Frontal cortex (tissue), 4 donors: ENCODE measurements around the gene NWD2. TPM values are rescaled to one million over a fixed set of nuclear protein-coding genes. Genes with fewer than 3 reads are reported as not detected.

Experiments
- DNase-seq, 2 donors: peaks; one replicate each; pipeline ENCODE4 v3.0.0; 2012; ENCODE audit warnings: low spot score in 2 of 2
- FAIRE-seq: peaks from 2 replicates; lab custom pipeline; 2012; peaks lifted over from hg19 to GRCh38; lab: Jason Lieb, UNC
- total RNA-seq: library from RNA; depleted of rRNA; stranded (reverse); fragments of >200 nt; gene quantifications from one replicate; pipeline ENCODE4 v1.2.3, GENCODE V29; 2014
- donor health status: control.
- donor health status: control.
- donor health status: control.

NWD2 gene
- total RNA-seq, 1 donor from 2014 or later = 21.2 TPM

GRCh38 chr4:37453999-37454800 lies 209.7 kb downstream of the NWD2 start:
- FAIRE-seq = no peak
- DNase-seq = peak in 1 of 2 donors; percentile 15

DNA sequence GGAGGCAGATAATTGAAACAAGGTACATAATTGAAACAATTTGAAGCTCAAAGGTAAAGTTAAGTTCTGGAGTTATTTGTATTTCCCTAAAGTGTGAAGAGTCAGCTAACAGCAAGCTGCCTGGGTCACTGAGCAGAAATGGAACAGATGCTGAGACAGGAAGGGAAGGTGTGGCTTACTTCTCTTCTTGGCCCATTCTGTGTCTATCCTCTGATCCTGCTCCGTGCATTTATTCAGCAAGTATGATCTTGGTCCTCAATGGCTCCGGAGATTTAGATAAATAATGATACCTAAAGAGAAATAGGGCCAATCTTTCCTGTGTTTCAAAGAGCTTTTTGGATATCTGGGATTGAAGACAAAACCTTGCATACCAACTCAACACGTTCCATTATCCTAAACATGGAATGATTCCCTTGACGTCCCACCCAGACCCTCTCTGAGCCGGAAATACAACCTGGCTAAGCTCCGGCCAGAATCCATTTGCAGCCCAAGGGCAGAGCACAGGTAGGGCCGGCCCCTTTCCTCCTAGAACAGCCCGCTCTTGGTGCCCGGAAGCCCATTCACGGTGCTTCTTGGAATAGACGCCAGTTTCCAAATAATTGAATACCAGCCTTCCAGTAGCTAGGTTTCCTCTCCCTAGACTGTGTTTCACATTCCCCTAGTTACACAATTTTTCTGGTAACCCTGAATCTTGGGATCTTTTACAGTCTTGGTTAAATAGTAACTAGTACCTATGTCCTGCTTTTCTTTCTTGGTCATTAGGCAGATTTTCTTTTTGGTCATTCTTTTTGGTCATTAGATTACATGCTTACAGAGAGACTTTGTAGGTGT lies 211.0 kb downstream of the NWD2 start:
- no peak for DNase-seq
- no peak for FAIRE-seq

DNA sequence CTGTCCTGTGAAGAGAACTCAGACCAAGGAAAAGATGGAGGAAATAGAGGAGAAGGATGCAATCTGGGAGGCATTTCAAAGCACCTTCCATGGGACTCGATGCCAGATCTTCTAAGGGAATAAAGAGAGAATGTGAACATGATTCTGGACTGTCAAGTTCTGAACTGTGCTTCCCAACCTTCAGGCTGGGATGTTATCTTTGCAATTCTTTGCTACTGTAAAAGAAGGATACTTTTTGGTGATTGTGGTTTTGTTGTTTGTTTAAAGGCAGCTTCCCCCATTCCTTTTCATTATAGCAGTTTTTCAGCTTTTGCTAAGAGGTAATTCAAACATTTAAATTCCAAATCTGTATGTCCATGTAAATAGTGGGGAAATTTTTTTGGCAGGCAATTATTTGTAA lies 217.3 kb downstream of the NWD2 start:
- FAIRE-seq (no peak), DNase-seq (no peak)

DNA sequence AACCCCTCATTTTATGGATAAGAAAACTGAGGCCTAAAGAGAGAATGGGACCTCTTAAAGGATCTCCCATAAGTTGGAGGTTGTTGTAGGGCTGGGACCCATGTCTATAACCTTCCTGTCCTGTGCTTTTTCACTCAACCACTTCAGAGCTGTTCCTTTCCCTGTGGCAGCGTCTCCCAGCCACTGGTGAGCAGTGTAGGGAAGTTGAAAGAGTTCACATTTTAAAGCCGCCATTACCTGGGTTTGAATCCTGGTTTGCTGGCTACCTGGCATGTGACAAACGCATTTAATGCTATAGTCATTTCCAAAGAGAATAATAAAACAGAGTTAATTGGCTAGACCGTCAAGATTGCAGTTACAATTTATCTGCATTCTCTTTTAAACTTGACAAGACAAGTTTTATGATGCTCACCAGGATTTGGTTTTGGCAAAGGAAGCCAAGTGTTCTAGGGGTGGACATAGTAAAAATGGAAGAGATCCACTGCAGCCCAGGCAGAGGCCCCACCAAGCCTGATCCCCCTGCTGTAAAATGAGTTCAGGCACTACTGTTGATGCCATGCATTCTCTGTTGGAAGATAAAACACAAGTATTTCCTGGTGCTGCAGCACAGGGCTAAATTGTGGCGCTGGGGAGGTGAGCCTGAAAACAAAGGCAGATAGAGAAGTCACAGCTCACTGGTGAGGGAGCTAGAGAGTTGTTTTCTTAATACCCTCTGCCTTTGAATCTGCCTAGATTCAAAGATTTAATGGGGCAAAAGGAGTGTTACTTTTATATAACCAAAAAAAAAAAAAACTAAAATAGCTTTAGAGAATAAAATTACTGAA lies 218.7 kb downstream of the NWD2 start:
- FAIRE-seq (no peak), DNase-seq (no peak)

- DNase-seq (no peak), FAIRE-seq (no peak)
Measured at GRCh38 chr4:37464373-37465128, 220.0 kb downstream of the NWD2 start.

GRCh38 chr4:37465296-37465695 lies 220.8 kb downstream of the NWD2 start:
- DNase-seq = no peak
- no peak for FAIRE-seq

DNA sequence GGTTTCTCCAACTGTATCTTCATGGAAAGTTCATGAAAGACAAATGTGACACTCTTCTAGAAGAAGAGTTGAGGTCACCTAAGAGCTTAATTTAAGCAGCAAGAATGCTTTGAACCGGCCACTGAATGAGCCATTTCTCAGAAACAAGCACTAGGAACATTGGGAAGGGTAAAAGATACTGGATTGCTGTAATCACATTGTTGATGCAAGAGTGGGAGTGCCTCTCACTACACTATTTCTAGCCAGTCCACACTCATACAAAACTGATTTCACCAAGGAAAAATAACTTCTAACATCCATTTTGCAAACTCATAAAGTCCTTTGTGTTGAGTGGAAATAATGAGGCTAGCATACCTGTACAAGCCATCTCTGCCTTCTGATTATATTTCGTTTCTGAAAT lies 221.3 kb downstream of the NWD2 start:
- FAIRE-seq (no peak), DNase-seq (no peak)

- no peak for DNase-seq
- FAIRE-seq = no peak
Measured at GRCh38 chr4:37467223-37467622, 222.7 kb downstream of the NWD2 start.

DNA sequence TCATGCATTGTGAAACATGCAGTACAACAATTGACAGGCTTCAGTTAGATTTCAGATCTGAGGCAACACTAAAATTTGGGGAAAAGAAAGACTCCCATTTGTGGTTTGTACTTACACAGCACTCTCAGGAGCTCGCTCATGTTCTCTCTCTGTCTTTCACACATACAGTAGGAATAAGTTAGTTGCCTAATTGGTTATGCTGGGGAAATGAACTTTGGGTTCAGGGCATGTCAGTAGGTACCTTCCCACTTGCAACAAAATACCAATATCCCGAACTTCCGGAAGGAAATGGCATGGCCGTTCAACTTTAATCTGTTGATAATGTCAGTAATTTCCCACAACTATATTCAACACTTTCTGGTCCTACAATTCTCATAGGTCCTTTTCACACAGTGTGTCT lies 223.3 kb downstream of the NWD2 start:
- FAIRE-seq = no peak

GRCh38 chr4:37469286-37469685 lies 224.7 kb downstream of the NWD2 start:
- FAIRE-seq (no peak), DNase-seq (no peak)

More for the DNA sequence above, 223.3 kb downstream of the NWD2 start:
- no peak for DNase-seq

GRCh38 chr4:37470245-37470644 lies 225.7 kb downstream of the NWD2 start:
- no peak for FAIRE-seq
- DNase-seq = no peak

DNA sequence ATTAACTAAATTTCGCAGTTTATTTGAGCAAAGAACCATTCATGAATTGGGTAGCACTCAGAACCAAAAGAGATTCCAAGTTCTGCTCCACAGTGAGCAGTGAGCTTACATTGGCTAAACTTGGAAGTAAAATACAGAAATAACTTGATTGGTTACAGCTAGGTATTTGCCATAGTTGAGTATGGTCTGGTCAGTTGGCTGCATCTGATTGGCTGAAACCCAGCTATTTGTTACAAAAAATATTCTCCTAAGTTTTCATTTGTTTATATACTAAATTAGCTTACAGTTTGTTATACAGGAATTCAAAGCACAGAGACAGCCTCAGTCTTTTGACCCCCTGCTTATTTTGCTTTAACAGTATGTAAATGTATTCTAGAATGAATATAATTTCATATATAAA lies 226.6 kb downstream of the NWD2 start:
- no peak for FAIRE-seq
- no peak for DNase-seq

DNA sequence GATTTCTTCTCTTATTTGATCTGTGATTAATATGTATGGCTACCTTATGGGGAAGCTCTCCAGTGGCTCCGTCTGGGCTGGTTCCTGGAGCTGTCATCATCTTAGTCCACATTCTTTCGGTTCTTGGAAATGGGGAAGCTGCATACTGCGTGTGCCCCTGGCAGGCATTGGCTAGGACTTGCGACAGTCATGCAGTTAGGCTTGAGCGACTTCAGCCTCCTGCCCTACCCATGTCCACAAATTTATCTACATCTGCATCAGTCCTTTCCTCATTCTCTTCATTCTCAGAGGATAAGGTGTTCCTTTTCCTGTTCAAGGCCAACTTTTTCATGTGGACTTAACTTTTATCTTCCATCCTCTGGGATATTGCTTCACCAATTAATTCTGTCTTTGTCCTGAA lies 227.4 kb downstream of the NWD2 start:
- FAIRE-seq (no peak), DNase-seq (no peak)

- no peak for DNase-seq
- no peak for FAIRE-seq
Measured at GRCh38 chr4:37473807-37474206, 229.3 kb downstream of the NWD2 start.

DNA sequence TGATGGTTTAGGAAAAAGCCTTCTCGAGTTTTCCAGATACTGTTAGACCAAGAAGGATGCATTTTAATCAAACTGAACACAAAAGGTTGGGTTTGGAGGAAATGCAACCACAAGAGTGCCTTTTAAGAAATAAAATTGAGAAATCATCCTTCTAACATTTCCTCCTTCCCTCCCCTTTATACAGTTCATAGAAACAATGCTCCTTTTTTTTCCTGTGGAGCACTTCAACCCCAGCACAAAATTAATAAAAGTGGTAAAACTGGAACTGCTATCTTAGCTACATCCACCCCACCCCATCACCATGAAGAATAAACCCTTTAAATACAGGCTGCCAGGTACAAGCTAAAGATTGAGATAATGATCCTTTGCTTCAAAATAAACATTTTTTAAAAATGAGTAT lies 230.5 kb downstream of the NWD2 start:
- DNase-seq (no peak), FAIRE-seq (no peak)

- FAIRE-seq (peak; percentile 97), DNase-seq (no peak)
Measured at GRCh38 chr4:37475776-37476175, 231.2 kb downstream of the NWD2 start.

DNA sequence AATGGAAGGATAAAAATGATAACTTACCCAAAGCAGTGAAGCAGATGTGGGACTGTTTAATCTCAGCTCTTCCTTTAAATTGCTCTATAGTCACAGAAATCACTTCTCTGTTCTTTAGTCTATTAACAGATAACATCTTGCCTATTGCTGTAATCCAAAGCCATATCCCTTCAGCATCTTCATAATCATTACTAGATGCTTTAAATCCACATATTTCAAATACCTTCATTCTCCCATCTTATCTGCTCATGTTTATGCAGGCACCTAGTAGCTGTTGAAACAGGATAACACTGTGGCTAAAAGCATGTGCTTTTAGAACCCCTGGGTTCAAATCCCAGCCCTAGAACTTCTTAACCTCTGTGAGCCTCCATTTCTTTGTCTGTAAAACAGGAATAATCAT lies 231.7 kb downstream of the NWD2 start:
- FAIRE-seq (no peak), DNase-seq (no peak)

DNA sequence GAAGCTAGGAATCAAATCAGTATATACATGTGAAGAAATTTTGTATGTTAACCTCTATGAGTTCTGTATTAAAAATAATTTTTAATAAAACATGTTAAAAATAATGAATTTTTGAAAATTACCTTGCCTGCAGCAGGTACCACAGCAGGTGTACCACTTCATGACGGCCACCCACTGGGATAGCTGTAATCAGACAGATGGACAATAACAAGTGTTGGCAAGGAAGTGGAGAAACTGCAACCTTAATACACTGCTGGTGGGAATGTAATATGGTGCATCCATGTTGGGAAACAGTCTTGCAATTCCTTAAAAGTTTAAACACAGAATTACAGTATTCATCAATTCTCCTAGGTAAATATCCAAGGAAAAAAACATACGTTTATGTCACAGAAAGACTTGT lies 232.1 kb downstream of the NWD2 start:
- DNase-seq (no peak), FAIRE-seq (no peak)

- no peak for FAIRE-seq
Measured at GRCh38 chr4:37477126-37477525, 232.6 kb downstream of the NWD2 start.

DNA sequence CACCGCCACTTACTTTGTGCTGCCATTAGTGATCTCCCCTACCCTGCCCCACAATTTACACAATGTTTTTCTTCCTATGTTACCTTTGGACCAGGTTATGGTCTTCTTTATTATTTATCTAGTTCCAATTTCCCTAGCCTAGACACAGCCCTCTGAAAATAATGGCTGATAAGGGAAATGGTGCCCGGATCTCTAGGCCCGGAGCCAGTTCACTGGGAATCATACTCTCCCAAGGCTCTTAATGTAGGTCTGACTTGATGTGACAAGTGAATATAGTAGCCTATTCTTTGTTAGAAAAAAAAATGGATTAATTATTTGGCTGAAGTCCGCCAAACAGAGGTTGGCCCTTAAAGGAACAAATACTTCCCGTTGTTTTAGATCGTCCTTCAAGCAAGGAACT lies 233.6 kb downstream of the NWD2 start:
- no peak for DNase-seq
- no peak for FAIRE-seq

More at GRCh38 chr4:37477126-37477525, 232.6 kb downstream of the NWD2 start:
- no peak for DNase-seq
